ENCODE results near the gene ADAMTS6.

The ADAMTS6 gene

GRCh38 chr5:65125591-65126541 is 355.9 kb downstream of the ADAMTS6 start:
- no peak for TF ChIP-seq CTCF (IDR thresholded peaks at IDR 0.05; ENCODE audit: low read depth, low read length)
- DNase-seq (ENCODE audit: extremely low read depth, low read depth) = no peak

GRCh38 chr5:65121880-65122436 is 359.8 kb downstream of the ADAMTS6 start:
- no peak for DNase-seq (ENCODE audit: extremely low read depth, low read depth)
- TF ChIP-seq CTCF (IDR thresholded peaks at IDR 0.05; ENCODE audit: low read depth, low read length) = no peak

GRCh38 chr5:65120371-65120967 is 361.3 kb downstream of the ADAMTS6 start:
- no peak for DNase-seq (ENCODE audit: extremely low read depth, low read depth)
- no peak for TF ChIP-seq CTCF (IDR thresholded peaks at IDR 0.05; ENCODE audit: low read depth, low read length)

- DNase-seq (ENCODE audit: extremely low read depth, low read depth) = no peak
- no peak for TF ChIP-seq CTCF (IDR thresholded peaks at IDR 0.05; ENCODE audit: low read depth, low read length)
Measured at GRCh38 chr5:65117525-65117924, 364.2 kb downstream of the ADAMTS6 start.

GRCh38 chr5:65113771-65114170 is 367.9 kb downstream of the ADAMTS6 start:
- TF ChIP-seq CTCF (IDR thresholded peaks at IDR 0.05; ENCODE audit: low read depth, low read length) = no peak
- DNase-seq (ENCODE audit: extremely low read depth, low read depth) = no peak

GRCh38 chr5:65111961-65112658 is 369.6 kb downstream of the ADAMTS6 start:
- TF ChIP-seq CTCF (IDR thresholded peaks at IDR 0.05; ENCODE audit: low read depth, low read length) = no peak
- DNase-seq (ENCODE audit: extremely low read depth, low read depth) = no peak

Data from AG09319 (cell line).